Measurements from ENCODE around the gene CCDC146. TPM values are rescaled to one million over a fixed set of nuclear protein-coding genes. Genes with fewer than 3 reads are reported as not detected.
A peak's percentile ranks its signal among the peaks of the same experiment; 100 is the strongest.
"Not testable (repeated sequence)": the region's sequence is repeated elsewhere in the genome, so short reads cannot be mapped to it uniquely, and the experiment has no call there.

The CCDC146 gene, protein sequence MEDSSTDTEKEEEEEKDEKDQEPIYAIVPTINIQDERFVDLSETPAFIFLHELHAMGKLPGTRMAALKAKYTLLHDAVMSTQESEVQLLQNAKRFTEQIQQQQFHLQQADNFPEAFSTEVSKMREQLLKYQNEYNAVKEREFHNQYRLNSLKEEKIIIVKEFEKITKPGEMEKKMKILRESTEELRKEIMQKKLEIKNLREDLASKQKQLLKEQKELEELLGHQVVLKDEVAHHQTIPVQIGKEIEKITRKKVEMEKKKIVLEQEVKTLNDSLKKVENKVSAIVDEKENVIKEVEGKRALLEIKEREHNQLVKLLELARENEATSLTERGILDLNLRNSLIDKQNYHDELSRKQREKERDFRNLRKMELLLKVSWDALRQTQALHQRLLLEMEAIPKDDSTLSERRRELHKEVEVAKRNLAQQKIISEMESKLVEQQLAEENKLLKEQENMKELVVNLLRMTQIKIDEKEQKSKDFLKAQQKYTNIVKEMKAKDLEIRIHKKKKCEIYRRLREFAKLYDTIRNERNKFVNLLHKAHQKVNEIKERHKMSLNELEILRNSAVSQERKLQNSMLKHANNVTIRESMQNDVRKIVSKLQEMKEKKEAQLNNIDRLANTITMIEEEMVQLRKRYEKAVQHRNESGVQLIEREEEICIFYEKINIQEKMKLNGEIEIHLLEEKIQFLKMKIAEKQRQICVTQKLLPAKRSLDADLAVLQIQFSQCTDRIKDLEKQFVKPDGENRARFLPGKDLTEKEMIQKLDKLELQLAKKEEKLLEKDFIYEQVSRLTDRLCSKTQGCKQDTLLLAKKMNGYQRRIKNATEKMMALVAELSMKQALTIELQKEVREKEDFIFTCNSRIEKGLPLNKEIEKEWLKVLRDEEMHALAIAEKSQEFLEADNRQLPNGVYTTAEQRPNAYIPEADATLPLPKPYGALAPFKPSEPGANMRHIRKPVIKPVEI
- total RNA-seq (2014; rRNA removed; shearing (Covaris generic)), result 0.25 and 0.70 TPM in 2 replicates

DNA sequence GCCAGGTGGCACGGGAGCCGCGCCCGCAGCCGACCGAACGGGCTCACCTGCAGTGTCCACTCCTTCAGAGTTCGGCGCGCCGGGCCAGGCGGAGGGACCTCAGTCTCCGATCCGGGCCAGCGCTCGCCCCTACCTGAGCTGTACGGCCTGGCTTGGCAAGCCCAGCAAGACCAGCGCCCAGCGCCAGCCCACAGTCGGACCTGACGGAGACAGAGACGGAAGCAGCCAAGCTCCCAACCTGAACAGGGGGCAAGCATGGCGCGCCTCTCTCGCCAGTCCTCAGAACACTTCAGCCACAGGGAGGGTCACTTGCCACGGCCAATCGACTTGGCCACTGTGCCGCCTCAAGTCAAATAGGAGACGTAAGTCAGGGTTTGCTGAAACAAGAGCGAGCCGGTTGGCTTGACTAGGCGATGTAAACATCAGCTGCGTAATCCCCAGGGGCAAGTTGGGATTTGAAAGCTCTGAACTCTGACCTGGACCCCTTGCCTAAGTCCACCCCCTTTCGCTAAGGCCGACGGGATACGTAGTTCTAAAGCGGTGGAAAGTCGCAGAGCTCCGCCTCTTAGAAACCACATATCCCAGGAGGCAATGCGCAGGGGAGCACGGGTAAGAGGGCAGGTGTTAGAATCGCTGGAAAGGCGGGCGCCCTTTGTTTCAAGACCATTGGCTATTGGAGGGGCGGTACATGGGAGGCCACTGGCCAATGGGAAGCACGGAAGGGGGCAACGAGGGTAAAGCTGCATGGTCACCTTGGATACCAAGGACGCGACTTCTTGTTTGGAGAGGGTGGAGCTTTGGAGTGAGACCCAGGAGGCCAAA is at the start of gene CCDC146:
Gene CCDC146 (plus strand): TSS at position 756 of the 822 bp plus-strand sequence. CDS start 45,054 bp downstream, outside the sequence.
- DNase-seq (ENCODE audit: low spot score), result peak; percentile 99

DNA sequence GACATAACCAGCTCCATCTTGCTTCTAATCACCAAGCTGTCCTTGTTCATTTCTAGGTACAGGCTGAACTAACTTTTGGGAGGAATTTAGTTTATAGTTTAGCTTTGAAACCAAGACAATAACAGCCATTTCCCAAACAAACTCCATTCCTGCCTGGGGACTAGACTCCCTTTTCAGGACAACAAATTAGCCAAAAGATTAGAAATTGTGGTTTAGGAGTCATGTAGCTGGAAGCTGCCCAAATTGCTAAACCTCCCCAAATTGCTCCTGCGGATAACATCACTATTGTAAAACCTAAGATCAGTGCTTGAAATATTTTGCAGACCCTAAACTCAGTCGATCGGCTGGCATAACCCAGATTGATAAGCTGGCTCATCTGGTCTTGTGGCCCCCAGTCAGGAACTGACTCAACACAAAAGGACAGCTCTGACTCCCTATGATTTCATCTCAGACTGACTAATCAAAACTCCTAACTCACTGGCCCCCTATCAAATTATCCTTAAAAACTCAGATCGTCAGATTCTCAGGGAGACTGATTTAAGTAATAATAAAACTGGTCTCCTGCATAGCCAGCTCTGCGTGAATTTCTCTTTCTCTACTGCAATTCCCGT is 47.5 kb upstream of the CCDC146 start:
- not testable (repeated sequence) for DNase-seq (ENCODE audit: low spot score)

DNA sequence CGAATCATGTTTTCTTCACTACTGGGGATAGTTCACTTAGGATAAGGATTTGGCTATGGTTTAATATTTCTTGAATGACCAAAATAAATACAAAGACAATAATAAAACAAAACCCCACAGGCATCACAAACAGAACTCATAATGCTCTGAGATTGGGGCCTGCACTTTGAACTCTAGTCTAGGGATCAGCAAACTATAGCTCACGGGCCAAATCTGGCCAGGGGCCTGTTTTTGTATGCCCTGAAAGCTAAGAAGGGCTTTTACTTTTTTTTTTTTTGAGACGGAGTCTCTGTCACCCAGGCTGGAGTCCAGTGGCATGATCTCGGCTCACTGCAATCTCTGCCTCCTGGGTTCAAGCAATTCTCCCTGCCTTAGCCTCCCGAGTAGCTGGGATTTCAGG is 45.4 kb upstream of the CCDC146 start:
- not testable (repeated sequence) for DNase-seq (ENCODE audit: low spot score)

DNA sequence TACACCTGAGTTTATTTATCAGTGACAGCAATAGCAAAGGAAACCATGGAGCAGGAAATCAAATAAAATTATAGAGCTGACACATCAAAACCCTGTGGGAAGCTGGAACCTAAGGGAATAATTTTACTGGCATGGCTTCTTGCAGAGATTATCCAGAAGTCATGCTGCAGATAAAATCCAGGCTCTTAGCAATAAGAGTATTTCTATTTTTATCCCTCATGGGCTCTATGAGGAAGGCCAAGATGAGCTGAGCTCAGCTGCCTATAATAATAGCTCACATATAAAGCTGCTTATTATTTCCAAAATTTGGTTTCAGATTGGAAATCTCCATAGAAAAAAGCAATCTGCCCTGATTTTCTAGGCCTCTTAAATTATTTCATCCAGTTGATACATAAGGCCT is 43.3 kb upstream of the CCDC146 start:
- not testable (repeated sequence) for DNase-seq (ENCODE audit: low spot score)

DNA sequence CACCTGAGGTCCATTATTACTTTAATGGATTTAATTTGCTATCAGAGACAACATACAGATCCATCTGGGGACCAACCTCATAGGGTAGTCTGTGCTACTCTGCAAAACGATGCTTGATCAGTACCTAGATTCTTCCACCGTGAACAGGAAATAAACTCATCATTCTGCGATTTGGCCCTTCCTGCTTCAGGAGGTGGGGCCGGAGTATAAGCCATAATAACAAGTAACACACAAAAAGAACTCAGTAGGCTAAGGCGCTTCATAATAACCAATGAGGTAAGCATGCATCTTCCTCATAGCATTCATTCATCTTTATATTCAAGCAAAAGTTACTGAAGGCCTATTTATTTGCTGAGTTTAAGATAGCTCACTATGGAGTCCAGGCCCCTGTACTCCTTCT is 42.8 kb upstream of the CCDC146 start:
- DNase-seq (ENCODE audit: low spot score), result not testable (repeated sequence)

DNA sequence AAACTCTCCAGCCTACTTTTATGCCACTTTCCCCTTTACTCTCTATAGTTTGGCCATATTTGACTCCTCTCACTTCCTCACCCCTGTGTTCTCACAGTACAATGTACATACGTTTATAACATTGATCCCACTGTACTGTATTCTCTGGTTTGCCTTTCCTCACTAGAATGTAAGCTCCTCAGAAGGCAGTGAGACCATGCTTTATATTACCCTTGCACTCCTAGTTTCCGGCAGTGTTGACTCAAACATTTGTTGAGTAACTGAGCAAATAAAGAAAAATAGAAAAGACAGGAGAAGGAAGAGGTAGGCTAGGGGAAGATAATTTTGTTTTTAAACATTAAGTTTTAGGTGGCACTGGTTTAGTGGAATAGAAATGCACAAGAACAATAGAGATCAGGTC is 42.2 kb upstream of the CCDC146 start:
- not testable (repeated sequence) for DNase-seq (ENCODE audit: low spot score)

DNA sequence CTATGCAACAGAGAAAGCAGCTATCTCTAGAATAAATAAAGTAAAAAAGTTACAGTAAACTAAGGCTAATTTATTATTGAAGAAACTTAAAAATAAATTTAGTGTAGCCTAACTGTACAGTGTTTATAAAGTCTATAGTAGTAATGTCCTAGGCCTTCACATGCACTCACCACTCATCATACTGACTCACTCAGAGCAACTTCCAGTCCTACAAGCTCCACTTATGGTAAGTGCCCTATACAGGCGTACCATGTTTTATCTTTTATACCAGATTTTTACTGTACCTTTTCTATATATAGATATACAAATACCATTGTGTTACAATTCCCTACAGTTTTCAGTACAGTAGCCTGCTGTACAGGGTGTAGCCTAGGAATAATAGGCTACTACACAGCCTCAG is 40.2 kb upstream of the CCDC146 start:
- not testable (repeated sequence) for DNase-seq (ENCODE audit: low spot score)

DNA sequence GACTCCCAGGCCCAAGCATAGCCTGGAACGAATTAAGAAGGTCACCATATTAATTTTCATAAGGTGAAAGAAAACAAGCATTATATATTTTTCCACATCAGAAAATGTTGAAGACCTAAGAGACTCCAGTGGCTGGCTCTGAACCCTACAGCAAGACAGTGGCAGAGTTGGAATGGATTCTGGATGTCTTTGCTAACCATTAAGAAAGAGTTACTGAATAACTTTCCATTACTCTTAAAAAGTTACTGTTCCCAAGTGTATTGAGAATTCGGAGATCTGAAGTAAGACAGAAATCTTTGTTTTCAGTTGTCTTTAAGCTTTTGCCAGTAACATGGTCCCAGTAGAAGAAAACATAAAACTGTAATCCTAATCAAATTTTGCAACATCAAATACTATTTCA is 30.1 kb upstream of the CCDC146 start:
- DNase-seq (ENCODE audit: low spot score), result not testable (repeated sequence)

DNA sequence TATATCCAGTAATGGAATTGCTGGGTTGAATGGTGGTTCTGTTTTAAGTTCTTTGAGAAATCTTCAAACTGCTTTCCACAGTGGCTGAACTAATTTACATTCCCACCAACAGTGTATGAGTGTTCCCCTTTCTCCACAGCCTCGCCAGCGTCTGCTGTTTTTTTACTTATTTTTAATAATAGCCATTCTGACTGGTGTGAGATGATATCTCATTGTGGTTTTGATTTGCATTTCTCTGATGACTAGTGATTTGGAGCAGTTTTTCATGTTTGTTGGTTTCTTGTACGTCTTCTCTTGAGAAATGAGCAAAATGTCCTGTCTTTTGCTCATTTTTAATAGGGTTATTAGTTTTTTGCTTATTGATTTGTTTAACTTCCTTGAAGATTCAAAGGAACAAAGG is 21.9 kb upstream of the CCDC146 start:
- not testable (repeated sequence) for DNase-seq (ENCODE audit: low spot score)

DNA sequence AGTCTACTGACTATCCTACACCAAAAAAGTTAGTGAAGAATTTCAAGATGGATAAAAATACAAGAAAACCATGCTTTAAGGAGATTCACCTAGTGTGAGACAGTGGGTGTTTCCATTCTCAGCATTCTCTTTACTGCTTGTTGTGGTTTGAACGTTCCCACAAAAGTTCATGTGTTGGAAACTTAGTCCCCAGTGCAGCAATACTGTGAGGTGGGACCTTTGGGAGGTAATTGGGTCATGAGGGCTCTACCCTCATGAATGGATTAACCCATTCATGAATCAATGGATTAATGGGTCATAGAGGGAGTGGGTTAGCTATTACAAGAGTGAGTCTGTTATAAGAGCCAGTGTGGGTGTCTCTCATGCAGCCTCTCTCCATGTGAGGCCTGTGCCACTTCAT is 21.2 kb upstream of the CCDC146 start:
- not testable (repeated sequence) for DNase-seq (ENCODE audit: low spot score)

DNA sequence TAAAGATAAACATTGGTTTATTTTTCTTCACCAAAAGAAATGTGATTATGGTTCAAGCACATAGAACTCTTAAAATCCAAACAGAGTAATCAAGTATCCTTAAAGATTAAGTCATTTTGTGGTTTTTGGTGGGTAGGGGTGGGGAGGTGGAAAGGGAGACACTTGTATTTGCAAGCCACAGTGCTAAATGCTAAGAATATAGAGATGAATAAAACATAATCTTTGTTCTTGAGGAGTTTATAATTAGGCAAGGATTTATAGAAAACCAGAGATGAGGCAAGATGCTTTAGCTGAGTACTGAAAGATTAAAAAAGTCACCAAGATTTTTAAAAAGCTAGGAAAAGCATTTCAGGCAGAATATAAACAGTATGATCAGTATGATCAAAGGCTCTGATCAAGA is 19.7 kb upstream of the CCDC146 start:
- DNase-seq (ENCODE audit: low spot score), result not testable (repeated sequence)

DNA sequence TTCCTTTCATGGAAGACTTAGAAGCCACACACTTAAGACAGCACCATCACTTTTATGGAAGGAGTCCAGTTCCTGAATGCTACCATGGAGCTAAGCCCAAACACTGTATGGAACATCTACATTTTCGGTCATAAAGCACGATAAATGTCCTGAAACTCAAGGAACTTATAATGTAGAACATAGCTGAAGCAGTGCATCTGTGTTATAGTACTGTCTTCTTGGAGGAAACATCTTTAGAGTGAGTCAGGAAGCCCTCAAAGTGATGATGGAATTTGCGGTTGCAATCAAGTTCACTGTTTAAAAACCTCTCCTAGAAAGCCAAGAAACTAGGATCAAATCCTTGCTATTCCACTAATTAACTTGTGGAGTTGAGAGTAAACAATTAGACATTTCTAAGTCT is 16.5 kb upstream of the CCDC146 start:
- DNase-seq (ENCODE audit: low spot score), result not testable (repeated sequence)

DNA sequence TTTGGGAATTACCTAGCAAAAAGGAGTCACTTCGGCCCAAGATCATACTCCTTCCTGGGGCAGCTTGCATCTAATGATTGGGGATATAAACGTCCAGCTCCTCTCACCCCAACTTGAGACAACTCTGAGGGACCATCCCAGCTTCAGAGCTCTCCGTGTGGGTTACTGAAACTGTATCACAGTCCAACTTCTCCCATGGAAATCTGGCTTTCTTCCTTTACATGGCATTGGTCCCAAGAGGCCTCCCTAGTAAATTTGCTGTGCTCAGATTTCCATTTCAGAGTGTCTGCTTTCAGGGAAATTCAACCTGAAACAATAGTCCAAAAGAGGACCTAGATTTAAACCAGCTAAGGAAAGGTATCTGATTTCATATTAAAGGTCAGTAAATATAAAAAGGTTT is 14.8 kb upstream of the CCDC146 start:
- DNase-seq (ENCODE audit: low spot score), result not testable (repeated sequence)

DNA sequence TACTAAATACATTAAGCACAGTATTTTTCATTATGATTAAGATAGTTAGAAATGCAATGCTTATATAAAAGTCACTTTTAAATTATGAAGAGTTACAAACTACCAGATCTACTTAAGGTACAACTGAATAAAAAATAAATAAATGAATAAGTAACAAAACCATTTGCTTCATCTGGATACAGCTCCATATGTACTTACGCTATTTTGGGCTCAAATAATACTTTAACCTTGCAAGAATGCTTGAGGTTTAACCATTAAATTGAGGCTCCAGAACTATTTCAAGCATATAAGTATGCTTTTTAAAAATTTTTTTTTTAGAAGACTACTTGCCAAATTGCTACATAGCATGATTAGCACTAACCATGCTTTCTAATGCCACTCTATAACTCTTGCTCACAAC is 14.1 kb upstream of the CCDC146 start:
- DNase-seq (ENCODE audit: low spot score), result not testable (repeated sequence)

DNA sequence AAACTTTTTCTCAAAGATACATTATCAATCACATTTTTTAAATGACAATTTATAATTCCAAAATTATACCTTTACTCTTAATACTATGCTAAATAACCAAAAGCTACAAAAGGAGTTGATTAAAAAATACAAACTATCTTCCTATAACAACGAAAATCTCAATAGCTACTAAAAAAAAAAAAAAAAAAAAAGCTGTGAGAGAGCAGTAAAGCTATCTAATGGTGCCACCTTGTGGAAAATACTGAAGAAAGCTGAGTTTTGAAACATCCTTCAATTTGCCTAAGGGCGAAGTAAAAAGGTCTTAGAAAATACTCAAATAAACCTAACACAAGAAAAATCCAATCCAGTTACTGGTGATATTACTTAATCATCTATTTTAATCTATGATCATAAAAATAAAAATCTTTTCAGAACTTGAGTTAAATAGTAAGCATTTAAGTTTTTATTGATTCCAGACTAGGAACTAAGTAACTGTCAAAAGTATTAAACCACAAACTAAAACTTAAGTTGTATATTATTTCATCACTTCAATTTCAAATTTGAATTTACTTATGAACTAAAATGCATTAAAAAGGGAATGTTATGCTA is 9.6 kb upstream of the CCDC146 start:
- not testable (repeated sequence) for DNase-seq (ENCODE audit: low spot score)

DNA sequence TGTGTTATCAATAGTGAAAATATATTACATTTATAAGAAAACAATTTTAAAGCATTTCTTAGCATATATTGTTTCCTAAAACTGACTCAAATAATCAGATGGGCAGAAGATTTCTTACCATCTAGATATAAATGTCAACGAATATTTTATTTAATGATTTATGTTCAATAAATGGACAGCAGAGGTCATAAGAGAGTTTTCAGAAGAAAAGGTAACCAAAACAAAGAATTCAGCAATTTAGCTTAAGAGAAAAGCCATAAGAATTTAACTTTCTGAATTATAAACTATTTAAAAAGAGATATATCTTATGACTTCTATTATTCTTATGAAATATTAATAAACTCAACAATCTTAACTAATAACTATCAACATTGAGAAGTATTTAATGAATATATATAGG is 3.1 kb downstream of the CCDC146 start:
- DNase-seq (ENCODE audit: low spot score), result not testable (repeated sequence)

DNA sequence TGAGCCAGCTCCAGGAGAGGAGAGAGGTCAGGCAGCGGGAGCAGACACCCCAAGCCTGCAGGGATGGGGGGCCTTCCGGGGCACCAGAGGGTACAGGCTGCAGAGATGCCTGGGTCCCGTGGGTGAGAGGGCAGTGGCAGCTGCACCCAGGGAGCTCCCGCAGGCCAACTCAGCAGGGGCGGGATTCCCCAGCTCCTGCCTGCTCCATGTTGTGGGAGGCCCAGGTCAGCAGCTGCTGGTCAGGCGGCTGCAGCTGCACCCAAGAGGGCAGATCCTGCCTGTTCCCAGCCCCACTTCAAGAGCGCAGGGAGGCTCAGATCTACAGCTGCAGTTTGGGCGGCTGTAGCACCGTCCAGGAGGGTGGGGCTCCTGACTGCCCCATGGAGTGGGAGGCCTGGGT is 4.6 kb downstream of the CCDC146 start:
- DNase-seq (ENCODE audit: low spot score), result not testable (repeated sequence)

DNA sequence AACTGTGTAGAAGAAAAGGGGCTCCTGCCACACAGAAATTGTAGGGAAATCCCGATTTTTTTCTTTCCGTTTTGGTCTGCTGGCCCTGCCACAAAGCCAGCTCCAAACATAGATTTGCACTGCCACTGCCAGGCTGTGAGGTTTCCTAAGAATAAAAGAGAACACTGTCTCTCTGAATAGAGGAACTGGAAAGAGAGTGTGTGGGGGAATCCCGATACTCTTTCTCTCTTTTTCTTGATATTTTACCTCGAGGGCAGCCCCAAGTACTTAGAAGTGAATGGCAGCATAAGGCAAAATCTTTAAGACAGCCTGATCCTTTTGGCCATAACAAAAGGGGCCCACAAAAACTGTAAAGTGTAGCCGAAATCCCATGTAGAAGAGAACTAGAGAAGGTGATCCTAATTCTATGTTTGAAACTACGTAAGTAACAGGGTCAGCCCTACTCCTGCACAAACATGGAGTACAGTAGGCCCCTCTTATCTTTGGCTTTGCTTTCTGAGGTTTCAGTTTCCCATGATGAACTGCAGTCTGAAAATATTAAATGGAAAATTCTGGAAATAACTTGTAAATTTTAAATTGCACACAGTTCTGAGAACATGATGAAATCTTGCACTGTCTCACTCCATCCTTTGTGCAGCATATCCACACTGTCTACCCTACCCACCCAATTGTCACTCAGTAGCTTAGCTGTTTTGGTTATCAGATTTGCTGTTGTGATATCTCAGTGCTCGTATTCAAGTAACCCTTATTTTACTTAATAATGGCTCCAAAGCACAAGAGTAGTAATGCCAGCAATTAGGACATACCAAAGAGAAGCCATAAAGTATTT is 6.4 kb downstream of the CCDC146 start:
- not testable (repeated sequence) for DNase-seq (ENCODE audit: low spot score)

DNA sequence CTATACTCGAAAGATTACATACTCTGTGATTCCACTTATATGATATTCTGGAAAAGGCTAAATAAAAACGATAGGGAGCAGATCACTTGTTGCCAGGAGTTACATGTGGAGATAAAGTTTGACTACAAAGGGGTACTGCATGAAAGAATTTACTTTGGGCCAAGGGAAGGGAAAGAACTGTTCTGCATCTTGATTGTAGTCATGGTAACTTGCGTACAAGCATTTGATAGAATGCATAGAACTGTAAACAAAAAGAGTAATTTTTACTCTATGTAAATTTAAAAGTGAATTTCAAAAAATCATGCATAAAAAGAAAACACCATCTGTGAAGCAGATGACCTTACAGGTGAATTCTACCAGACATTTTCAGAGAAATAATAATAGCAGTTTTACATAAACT is 9.4 kb downstream of the CCDC146 start:
- DNase-seq (ENCODE audit: low spot score), result not testable (repeated sequence)

DNA sequence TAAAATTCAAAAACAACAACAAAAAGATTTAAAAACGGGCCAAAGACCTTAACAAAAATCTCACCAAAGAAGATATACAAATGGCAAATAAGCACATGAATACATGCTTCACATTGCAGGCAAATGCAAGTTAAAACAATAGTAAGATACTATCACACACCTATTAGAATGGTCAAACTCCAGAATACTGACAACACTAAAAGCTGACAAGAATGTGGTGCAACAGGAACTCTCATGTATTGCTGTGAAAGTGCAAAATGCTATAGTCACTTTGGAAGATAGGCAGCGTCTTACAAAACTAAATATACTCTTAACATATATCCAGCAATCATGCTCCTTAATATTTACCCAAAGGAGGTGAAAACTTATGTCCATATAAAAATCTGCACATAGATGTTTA is 16.3 kb downstream of the CCDC146 start:
- not testable (repeated sequence) for DNase-seq (ENCODE audit: low spot score)

All from H4 (cell line).